Sigmoid colon (tissue), 3 donors: ENCODE data around the gene LFNG.

Experiments used
- CTCF ChIP-seq, 4 experiments: fragments of 450-650 bp in 3 of 4; fragments of 200-600 bp in 1 of 4; IDR thresholded peaks; one replicate each; pipeline ENCODE4 v1.5.1; 2016 to 2019; ENCODE audit warnings: antibody characterized with exemption in 4 of 4, mild to moderate bottlenecking in 3 of 4, moderate library complexity in 2 of 4
- POLR2A ChIP-seq, 2 donors: fragments of 450-650 bp; IDR thresholded peaks; one replicate each; pipeline ENCODE4 v1.6.1; 2016; ENCODE audit warnings: antibody characterized with exemption in 2 of 2, mild to moderate bottlenecking in 2 of 2, moderate library complexity in 2 of 2

- no peak for TF ChIP-seq CTCF (IDR thresholded peaks at IDR 0.05)
- TF ChIP-seq POLR2A (IDR thresholded peaks at IDR 0.05): no peak
Measured at GRCh38 chr7:2516194-2516555, 3.4 kb upstream of the LFNG start.
